NCI-H128 (cell line): ENCODE data around the gene C1orf174.

ENCODE experiments used
- DNase-seq: peaks from one replicate; lab custom pipeline; 2025; ENCODE audit not compliant: unreplicated experiment; lab: John Stamatoyannopoulos, UW

The C1orf174 gene

GRCh38 chr1:3876716-3877115, 23.4 kb downstream of the C1orf174 start:
- DNase-seq, result no peak

- no peak for DNase-seq
Observed at GRCh38 chr1:3874736-3875135, 25.3 kb downstream of the C1orf174 start.

- no peak for DNase-seq
Observed at GRCh38 chr1:3872546-3872945, 27.5 kb downstream of the C1orf174 start.

- DNase-seq, result no peak
Observed at GRCh38 chr1:3871451-3871805, 28.6 kb downstream of the C1orf174 start.

DNA sequence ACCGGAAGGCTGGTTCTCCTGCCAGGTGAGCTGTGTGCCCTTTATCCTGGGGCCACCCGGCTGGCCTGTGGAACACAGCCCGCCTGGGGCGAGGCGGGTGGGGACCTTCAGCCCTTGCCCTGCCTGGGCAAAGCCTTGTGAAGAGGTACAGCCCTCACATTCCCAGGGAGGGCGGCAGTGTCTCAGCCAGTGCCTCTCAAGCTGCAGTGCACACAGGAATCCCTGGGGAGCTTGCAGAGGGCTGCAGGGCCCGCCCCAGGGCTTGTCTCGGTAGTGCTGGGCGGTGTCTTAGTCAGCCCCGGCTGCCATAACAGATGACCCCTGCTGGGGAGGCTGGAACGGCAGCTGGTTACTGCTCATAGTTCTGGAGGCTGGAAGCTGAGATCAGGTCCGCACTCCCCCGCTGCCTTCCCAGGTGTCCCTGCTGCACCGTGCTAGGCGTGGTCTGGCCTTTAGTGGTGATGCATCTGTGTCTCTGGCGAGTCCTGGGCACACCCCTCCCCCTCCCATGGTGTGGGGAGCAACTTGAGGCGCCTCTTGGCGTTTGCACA, 30.2 kb downstream of the C1orf174 start:
- no peak for DNase-seq

DNA sequence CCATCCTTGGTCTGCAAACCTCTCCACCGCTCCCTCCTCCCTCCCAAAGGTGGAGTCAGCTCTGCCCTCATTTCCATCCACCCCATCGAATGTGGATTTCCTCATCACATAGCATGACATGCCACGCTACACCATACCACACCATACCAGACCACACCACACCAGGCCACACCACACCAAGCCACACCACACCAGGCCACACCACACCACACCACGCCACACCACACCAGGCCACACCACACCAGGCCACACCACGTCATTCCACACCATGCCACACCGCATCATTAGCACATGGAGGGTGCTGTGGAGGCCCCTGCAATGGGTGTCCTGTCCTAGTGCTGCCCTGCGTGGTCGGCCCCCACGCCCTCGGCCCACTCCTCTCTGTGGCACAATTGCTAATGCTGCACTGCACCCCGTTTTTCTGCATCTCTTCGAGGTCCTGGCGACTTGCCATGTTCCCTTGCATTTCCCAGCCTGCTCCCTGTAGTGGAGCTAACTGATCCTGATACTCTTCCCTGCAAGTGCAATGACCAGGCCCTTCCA, 31.5 kb downstream of the C1orf174 start:
- DNase-seq, result no peak

DNA sequence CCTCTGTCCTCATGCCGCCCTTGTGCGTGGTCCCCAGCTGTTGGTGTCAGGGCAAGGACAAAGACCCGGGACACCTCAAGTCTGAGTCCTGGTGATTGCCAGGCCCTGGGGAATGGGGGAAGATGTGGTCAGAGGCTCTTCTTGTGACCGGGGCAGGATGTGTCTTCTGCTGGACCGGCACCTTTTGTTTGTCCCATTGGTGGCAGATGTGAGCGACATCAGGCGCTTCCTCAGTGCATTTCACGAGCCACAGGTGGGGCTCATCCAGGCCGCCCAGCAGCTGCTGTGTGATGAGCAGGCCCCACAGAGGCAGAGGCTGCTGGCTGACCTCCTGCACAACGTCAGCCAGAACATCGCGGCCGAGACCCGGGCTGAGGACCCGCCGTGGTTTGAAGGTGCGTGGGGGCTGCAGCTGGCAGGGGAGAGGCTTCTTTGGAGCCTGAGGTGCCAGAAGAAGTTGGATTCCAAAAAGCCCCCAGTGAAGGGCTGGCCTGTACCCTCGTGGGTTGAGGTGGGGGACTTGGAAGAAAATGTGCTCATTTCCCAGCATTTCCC, 34.4 kb downstream of the C1orf174 start:
- DNase-seq, result no peak

- no peak for DNase-seq
Observed at GRCh38 chr1:3864884-3865283, 35.2 kb downstream of the C1orf174 start.

DNA sequence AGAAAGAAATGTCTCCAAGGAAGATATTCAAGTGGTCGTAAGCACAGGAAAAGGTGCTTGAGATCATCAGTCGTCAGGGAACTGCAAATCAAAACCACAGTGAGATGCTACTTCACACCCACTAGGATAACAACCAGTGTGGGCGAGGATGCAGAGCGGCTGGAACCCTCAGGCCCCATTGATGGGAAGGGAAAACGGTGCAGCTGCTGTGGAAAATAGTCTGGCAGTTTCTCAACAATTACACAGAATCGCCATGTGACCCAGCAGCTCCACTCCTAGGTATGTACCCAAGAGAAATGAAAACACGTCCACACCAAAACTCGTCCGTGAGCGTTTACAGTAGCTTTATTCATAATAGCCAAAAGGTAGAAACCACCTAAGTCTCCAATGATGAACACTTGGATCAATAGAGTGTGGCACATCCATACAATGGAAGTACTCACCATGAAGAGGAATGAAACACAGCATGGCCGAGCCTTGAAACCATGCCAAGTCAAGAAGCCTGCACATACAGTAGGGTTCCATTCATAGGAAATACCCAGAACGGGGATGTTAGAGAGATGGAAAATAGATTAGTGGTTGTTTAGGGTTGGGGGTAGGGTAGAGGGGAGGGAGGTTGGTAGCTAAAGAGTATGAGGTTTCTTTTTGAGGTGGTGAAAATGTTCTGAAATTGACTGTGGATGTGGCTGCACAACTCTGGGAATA, 36.7 kb downstream of the C1orf174 start:
- DNase-seq, result no peak

- DNase-seq, result no peak
Observed at GRCh38 chr1:3858231-3858981, 41.7 kb downstream of the C1orf174 start.

DNA sequence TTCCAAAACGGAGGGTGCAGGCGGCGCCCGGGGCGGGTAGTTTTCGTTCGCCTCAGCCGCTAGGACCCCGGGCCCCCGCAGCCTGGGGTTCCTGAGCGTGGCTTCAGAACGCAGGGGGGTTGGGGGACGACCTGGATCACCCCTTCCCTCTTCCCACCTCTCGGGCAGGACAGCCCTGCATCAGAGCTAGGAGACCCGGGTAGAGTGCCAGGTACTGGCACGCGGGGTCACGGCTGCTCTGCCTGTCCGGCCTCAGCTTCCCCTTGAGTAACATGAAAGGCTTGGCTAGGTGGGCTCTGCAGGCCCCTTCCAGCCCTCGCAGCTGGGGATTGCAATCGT, 42.3 kb downstream of the C1orf174 start:
- no peak for DNase-seq

- DNase-seq, result peak; percentile 97
Observed at GRCh38 chr1:3856923-3857790, 42.9 kb downstream of the C1orf174 start, which contains the start of the genes CEP104 and DFFB. TSS of gene CEP104 (minus strand) at chr1:3857211. CDS start at chr1:3852407, 4,804 bp downstream. TSS of gene DFFB (plus strand) at chr1:3857476. CDS start at chr1:3857604, 128 bp downstream.

GRCh38 chr1:3852711-3853485, 47.2 kb downstream of the C1orf174 start:
- DNase-seq, result no peak

DNA sequence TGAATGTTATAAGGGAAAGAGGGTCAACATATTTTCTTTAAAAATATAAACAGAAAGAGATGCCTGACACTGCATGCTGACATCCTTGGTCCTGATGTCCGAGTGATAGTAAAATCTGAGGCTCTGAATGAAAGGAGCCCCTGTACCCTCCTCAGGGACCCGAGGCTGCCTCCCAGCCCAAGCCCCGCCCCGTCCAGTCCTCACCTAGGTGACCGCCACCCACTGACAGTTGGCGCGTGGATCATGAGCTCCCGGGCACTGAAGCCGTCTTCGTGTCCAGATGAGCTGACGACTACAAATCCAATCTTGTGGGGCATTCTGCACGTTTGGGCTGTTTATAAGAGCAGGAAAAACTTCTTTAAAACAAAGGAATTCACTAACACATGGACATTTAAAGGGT, 48.0 kb downstream of the C1orf174 start:
- DNase-seq, result no peak

GRCh38 chr1:3851292-3851691, 48.8 kb downstream of the C1orf174 start:
- no peak for DNase-seq

DNA sequence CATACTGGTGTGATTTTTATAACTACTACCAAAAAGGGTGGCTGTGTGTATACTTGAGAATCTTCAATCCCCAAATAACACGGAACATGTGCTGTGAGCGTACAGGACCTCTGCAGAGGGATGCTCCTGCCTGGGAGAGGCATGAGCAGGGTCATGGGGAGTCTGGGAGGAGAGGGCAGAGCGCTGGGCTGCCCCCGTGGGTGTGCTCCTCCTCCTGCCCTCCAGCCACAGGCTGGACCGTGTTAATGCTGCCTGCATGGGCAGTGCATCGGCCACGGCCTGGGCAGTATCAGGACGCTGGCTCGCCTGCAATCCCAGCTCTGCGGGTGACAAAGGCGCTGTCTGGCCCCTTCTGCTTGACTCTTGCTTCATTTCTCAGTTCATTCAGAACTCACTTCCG, 49.2 kb downstream of the C1orf174 start:
- DNase-seq, result no peak

DNA sequence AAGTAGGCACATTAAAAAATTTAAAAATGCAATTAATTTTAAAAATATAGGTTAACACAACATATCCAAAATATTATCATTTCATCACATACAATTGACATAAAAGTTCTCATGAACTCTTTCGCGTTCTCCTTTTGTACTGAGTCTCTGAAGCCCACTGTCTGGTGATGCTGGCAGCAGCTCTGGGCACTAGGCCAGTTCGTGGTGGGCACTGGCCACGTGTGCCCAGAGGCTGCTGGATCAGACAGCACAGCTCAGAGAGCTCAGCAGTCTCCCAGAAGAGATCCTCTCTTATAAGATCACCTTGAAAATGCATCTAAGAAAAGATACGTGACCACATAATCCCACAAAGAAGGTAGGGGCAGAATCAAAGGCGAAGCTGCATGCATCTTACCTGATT, 53.0 kb downstream of the C1orf174 start:
- DNase-seq, result no peak

DNA sequence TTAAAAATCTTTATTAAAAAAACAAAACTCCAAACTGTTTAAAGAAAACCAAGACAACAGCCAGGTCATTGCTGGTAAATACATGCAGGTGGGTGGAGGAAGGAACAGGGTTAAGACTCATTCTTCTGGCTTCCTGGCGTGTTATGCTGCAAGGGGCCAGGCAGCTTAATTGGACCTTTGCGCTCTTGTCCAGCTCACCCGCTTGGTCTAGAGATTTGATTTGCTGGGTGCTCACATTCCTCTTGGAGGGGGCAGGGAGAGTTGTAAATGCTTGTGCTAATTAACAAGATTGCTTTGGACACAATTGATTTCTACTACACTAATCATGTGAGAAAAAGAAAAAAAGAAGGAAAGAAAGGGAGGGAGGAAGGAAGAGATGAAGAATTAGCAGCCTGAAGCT, 53.5 kb downstream of the C1orf174 start:
- no peak for DNase-seq

- no peak for DNase-seq
Observed at GRCh38 chr1:3842912-3843311, 57.2 kb downstream of the C1orf174 start.

DNA sequence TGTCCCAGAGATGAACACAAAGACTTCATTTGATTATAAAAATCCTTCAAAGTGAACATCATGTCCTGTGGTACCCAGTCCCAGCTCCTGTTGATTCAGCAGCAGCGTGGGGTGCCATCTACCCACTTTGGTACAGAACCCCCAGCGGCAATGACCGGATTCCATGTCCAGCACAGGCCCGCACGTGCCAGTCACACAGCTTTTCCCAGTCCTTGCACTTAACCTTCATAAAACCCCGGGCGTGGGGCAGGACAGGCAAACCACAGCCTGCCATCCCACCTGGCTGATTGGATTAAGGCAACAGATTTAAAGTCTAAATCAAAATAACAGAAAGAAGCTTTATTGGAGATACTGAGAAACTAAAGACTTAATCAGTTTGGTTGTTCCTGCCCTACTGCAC, 58.6 kb downstream of the C1orf174 start:
- no peak for DNase-seq
